ENCODE data around the gene SARNP. TPM values are rescaled to one million over a fixed set of nuclear protein-coding genes. Genes with fewer than 3 reads are reported as not detected.

Gene SARNP
- total and polyA plus RNA-seq, 10 of the 15 experiments (the other 5 are each of a cell fraction or from before 2014, with no cell fraction given): 77.6 to 445 (median 188) TPM

DNA sequence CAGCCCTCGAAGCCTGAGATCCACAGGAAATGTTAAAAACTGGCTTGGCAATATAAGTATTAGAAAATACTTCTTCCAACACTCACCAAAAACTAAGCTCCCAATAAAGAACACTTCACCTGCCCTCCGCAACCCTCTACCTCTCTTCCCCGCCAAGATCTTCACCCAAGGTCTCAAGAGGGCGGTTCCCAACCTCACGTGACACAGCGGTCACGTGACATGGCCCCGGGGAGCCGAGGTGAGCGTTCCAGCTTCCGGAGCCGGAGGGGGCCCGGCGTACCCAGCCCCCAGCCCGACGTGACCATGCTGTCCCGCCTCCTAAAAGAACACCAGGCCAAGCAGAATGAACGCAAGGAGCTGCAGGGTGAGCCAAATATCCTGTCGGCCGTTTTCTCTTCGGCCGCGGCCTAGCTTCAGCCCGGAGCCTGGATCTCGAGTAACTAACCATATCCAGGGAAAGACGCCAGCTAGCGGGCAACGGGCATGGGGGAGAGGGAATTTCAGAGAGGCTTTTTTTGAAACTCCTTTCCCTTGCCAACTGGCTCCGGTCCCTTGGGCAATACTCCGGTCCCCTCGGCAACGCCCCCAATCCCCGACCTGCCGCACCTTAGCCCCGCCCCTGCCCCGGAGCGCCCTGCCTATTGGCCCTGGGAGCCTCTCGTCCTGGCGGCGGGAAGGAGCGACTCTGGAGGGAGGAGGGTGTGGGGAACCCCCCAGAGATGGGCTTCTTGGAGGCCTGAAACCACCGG, 101.5 kb downstream of the SARNP start, which contains the start of gene BLOC1S1 (continued):
- TF ChIP-seq, protein P1, sequence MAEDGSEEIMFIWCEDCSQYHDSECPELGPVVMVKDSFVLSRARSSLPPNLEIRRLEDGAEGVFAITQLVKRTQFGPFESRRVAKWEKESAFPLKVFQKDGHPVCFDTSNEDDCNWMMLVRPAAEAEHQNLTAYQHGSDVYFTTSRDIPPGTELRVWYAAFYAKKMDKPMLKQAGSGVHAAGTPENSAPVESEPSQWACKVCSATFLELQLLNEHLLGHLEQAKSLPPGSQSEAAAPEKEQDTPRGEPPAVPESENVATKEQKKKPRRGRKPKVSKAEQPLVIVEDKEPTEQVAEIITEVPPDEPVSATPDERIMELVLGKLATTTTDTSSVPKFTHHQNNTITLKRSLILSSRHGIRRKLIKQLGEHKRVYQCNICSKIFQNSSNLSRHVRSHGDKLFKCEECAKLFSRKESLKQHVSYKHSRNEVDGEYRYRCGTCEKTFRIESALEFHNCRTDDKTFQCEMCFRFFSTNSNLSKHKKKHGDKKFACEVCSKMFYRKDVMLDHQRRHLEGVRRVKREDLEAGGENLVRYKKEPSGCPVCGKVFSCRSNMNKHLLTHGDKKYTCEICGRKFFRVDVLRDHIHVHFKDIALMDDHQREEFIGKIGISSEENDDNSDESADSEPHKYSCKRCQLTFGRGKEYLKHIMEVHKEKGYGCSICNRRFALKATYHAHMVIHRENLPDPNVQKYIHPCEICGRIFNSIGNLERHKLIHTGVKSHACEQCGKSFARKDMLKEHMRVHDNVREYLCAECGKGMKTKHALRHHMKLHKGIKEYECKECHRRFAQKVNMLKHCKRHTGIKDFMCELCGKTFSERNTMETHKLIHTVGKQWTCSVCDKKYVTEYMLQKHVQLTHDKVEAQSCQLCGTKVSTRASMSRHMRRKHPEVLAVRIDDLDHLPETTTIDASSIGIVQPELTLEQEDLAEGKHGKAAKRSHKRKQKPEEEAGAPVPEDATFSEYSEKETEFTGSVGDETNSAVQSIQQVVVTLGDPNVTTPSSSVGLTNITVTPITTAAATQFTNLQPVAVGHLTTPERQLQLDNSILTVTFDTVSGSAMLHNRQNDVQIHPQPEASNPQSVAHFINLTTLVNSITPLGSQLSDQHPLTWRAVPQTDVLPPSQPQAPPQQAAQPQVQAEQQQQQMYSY (CRISPR knock-in tag; IDR thresholded peaks at IDR 0.05): peak; percentile 94
- TF ChIP-seq MEF2A (IDR thresholded peaks at IDR 0.05; ENCODE audit: insufficient read depth, low read depth, low read length) (0 out of 2 replicates have a peak, but pooled peaks have one; percentile 46), MYC (IDR thresholded peaks at IDR 0.05; ENCODE audit: insufficient read depth, insufficient read length, insufficient replicate concordance, low read length, severe bottlenecking) (no peak), ZNF217 (IDR thresholded peaks at IDR 0.05) (no peak), NR2F1 (conservative IDR thresholded peaks at IDR 0.05) (peak; percentile 79), BCL11A (IDR thresholded peaks at IDR 0.05; ENCODE audit: low read depth, low read length) (no peak), BRCA1 (IDR thresholded peaks at IDR 0.05; ENCODE audit: low read depth, low read length) (no peak), POLR2AphosphoS5 (IDR thresholded peaks at IDR 0.05; ENCODE audit: low read length) (peak; percentile 61), EED (IDR thresholded peaks at IDR 0.05; ENCODE audit: low read depth) (peak; percentile 55), ZNF274 (IDR thresholded peaks at IDR 0.05; ENCODE audit: insufficient read depth, insufficient read length) (no peak), ZBED1 (IDR thresholded peaks at IDR 0.05; ENCODE audit: borderline replicate concordance) (no peak), ZNF384 (IDR thresholded peaks at IDR 0.05; ENCODE audit: borderline replicate concordance, low read depth, low read length) (no peak), TARDBP (IDR thresholded peaks at IDR 0.05; ENCODE audit: borderline replicate concordance) (peak; percentile 74), YY1 (IDR thresholded peaks at IDR 0.05; ENCODE audit: low read depth, low read length) (peak; percentile 85)
- TF ChIP-seq, protein P2, sequence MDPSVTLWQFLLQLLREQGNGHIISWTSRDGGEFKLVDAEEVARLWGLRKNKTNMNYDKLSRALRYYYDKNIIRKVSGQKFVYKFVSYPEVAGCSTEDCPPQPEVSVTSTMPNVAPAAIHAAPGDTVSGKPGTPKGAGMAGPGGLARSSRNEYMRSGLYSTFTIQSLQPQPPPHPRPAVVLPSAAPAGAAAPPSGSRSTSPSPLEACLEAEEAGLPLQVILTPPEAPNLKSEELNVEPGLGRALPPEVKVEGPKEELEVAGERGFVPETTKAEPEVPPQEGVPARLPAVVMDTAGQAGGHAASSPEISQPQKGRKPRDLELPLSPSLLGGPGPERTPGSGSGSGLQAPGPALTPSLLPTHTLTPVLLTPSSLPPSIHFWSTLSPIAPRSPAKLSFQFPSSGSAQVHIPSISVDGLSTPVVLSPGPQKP (IDR thresholded peaks at IDR 0.05; ENCODE audit: low read depth, low read length): peak; percentile 74; the same call in 1 of the 2 replicates
- TF ChIP-seq, protein P3, sequence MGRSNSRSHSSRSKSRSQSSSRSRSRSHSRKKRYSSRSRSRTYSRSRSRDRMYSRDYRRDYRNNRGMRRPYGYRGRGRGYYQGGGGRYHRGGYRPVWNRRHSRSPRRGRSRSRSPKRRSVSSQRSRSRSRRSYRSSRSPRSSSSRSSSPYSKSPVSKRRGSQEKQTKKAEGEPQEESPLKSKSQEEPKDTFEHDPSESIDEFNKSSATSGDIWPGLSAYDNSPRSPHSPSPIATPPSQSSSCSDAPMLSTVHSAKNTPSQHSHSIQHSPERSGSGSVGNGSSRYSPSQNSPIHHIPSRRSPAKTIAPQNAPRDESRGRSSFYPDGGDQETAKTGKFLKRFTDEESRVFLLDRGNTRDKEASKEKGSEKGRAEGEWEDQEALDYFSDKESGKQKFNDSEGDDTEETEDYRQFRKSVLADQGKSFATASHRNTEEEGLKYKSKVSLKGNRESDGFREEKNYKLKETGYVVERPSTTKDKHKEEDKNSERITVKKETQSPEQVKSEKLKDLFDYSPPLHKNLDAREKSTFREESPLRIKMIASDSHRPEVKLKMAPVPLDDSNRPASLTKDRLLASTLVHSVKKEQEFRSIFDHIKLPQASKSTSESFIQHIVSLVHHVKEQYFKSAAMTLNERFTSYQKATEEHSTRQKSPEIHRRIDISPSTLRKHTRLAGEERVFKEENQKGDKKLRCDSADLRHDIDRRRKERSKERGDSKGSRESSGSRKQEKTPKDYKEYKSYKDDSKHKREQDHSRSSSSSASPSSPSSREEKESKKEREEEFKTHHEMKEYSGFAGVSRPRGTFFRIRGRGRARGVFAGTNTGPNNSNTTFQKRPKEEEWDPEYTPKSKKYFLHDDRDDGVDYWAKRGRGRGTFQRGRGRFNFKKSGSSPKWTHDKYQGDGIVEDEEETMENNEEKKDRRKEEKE (IDR thresholded peaks at IDR 0.05): no peak
- TF ChIP-seq, protein P4, sequence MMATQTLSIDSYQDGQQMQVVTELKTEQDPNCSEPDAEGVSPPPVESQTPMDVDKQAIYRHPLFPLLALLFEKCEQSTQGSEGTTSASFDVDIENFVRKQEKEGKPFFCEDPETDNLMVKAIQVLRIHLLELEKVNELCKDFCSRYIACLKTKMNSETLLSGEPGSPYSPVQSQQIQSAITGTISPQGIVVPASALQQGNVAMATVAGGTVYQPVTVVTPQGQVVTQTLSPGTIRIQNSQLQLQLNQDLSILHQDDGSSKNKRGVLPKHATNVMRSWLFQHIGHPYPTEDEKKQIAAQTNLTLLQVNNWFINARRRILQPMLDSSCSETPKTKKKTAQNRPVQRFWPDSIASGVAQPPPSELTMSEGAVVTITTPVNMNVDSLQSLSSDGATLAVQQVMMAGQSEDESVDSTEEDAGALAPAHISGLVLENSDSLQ (IDR thresholded peaks at IDR 0.05): peak; percentile 60

All from GM12878 (cell line).